ENCODE data around the gene ZNF223.

DNA sequence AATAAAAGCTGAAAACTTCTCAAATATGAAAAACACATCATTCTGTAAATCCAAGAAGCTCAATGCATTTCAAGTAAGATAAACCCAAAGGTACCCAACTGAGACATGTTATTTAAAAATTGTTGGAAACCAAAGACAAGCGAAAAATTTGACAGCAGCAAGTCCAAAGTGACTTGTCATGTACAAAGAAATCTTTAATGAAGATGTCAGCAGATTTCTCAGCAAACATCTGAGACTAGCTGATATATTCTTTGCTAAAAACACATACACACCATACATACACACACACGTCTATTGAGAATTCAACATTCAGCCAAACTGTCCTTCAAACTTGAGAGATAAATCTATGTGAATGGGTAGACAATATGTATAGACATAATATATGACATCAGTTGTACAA, 32.3 kb upstream of the ZNF223 start:
- TF ChIP-seq, protein P1, sequence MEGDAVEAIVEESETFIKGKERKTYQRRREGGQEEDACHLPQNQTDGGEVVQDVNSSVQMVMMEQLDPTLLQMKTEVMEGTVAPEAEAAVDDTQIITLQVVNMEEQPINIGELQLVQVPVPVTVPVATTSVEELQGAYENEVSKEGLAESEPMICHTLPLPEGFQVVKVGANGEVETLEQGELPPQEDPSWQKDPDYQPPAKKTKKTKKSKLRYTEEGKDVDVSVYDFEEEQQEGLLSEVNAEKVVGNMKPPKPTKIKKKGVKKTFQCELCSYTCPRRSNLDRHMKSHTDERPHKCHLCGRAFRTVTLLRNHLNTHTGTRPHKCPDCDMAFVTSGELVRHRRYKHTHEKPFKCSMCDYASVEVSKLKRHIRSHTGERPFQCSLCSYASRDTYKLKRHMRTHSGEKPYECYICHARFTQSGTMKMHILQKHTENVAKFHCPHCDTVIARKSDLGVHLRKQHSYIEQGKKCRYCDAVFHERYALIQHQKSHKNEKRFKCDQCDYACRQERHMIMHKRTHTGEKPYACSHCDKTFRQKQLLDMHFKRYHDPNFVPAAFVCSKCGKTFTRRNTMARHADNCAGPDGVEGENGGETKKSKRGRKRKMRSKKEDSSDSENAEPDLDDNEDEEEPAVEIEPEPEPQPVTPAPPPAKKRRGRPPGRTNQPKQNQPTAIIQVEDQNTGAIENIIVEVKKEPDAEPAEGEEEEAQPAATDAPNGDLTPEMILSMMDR (IDR thresholded peaks at IDR 0.05): no peak
- no peak for TF ChIP-seq POLR2AphosphoS5 (IDR thresholded peaks at IDR 0.05; ENCODE audit: low read depth, low read length)
- TF ChIP-seq, protein P2, sequence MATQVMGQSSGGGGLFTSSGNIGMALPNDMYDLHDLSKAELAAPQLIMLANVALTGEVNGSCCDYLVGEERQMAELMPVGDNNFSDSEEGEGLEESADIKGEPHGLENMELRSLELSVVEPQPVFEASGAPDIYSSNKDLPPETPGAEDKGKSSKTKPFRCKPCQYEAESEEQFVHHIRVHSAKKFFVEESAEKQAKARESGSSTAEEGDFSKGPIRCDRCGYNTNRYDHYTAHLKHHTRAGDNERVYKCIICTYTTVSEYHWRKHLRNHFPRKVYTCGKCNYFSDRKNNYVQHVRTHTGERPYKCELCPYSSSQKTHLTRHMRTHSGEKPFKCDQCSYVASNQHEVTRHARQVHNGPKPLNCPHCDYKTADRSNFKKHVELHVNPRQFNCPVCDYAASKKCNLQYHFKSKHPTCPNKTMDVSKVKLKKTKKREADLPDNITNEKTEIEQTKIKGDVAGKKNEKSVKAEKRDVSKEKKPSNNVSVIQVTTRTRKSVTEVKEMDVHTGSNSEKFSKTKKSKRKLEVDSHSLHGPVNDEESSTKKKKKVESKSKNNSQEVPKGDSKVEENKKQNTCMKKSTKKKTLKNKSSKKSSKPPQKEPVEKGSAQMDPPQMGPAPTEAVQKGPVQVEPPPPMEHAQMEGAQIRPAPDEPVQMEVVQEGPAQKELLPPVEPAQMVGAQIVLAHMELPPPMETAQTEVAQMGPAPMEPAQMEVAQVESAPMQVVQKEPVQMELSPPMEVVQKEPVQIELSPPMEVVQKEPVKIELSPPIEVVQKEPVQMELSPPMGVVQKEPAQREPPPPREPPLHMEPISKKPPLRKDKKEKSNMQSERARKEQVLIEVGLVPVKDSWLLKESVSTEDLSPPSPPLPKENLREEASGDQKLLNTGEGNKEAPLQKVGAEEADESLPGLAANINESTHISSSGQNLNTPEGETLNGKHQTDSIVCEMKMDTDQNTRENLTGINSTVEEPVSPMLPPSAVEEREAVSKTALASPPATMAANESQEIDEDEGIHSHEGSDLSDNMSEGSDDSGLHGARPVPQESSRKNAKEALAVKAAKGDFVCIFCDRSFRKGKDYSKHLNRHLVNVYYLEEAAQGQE (IDR thresholded peaks at IDR 0.05; ENCODE audit: insufficient read depth in 1 of 2, low read depth in 2 of 2, low read length in 1 of 2): no peak
